A673 (cell line): Measurements from ENCODE around the gene YJEFN3.

Experiments used
- EZH2 ChIP-seq: fragments of 200-600 bp; sonication (generic); IDR thresholded peaks from 2 replicates; pipeline ENCODE4 v1.6.1; 2017; ENCODE audit warnings: borderline replicate concordance, low read depth, mild to moderate bottlenecking, mixed read lengths, antibody characterized with exemption, low read length; ENCODE audit not compliant: poor library complexity, severe bottlenecking
- TF ChIP-seq, protein P1 (sequence below): fragments of 300-800, 200-600 bp; sonication (generic); conservative IDR thresholded peaks from 2 replicates; pipeline ENCODE4 v1.5.1; 2017; ENCODE audit warnings: low read depth, mild to moderate bottlenecking, antibody characterized with exemption, low read length, moderate library complexity, mixed read lengths

DNA sequence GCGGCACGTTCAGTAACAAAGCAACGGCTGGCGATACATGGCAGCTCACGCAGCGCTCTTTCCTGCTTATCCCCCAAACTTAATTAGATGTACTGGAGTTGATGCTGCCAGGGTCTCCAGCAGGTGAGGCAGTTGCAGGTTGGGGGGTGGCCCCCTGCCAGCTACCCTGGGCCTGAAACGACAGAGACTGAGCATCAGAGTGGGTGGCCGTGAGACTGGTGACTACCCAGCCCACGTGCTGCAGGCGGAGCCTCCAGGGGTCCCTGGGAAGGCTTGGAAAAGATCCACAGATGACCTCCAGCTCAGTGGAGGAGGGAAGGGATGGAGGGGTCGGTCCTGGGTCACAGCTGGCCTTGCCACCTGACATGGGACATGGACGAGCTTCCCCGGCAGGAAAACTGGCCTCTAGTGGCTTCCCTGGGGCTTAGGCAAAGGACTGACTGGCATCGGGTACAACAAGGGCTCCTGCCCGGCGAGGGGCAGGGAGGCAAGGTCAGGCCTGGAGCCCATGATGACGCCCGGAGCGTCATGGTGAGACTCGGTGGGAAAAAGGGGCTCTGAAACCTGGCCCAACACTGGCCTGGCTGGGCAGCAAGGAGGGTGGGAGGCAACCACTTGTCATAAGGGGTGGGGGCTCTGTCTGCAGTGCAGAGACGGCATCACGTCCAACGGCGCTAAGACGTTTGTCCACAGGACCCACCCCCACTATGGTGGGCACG, 33.4 kb downstream of the YJEFN3 start:
- TF ChIP-seq, protein P1, sequence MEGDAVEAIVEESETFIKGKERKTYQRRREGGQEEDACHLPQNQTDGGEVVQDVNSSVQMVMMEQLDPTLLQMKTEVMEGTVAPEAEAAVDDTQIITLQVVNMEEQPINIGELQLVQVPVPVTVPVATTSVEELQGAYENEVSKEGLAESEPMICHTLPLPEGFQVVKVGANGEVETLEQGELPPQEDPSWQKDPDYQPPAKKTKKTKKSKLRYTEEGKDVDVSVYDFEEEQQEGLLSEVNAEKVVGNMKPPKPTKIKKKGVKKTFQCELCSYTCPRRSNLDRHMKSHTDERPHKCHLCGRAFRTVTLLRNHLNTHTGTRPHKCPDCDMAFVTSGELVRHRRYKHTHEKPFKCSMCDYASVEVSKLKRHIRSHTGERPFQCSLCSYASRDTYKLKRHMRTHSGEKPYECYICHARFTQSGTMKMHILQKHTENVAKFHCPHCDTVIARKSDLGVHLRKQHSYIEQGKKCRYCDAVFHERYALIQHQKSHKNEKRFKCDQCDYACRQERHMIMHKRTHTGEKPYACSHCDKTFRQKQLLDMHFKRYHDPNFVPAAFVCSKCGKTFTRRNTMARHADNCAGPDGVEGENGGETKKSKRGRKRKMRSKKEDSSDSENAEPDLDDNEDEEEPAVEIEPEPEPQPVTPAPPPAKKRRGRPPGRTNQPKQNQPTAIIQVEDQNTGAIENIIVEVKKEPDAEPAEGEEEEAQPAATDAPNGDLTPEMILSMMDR = no peak
- no peak for TF ChIP-seq EZH2
